Posterior vena cava (tissue), 2 donors: ENCODE data around the gene SSU72. TPM values are rescaled to one million over a fixed set of nuclear protein-coding genes. Genes with fewer than 3 reads are reported as not detected.
A peak's percentile ranks its signal among the peaks of the same experiment; 100 is the strongest.

Experiments
- DNase-seq: peaks from one replicate; pipeline ENCODE4 v3.0.0-alpha.2; 2020; ENCODE audit warnings: low spot score
- intact Hi-C, 2 donors: fragments of 100-400 bp; cut with DNase I; formaldehyde crosslinking; loops; one replicate each; pipeline versions ENCODE4 v1.14.1 to v1.14.2; 2022 to 2023
- total RNA-seq, 2 donors: library from RNA; stranded (reverse); fragmentation: NEBNext Ultra II Directional; extraction: Animal tissue kit (Norgen Biotek cat#: 25700); gene quantifications; one replicate each; pipeline ENCODE4 v1.2.1, GENCODE V29; 2021
- donor health status: DM: yes; HTN: yes; CAD: no.
- donor health status: DM: yes; HTN: yes; CAD: no.

Gene SSU72
- total RNA-seq, 2 donors from 2014 or later, result 60.7 to 66.0 TPM

DNA sequence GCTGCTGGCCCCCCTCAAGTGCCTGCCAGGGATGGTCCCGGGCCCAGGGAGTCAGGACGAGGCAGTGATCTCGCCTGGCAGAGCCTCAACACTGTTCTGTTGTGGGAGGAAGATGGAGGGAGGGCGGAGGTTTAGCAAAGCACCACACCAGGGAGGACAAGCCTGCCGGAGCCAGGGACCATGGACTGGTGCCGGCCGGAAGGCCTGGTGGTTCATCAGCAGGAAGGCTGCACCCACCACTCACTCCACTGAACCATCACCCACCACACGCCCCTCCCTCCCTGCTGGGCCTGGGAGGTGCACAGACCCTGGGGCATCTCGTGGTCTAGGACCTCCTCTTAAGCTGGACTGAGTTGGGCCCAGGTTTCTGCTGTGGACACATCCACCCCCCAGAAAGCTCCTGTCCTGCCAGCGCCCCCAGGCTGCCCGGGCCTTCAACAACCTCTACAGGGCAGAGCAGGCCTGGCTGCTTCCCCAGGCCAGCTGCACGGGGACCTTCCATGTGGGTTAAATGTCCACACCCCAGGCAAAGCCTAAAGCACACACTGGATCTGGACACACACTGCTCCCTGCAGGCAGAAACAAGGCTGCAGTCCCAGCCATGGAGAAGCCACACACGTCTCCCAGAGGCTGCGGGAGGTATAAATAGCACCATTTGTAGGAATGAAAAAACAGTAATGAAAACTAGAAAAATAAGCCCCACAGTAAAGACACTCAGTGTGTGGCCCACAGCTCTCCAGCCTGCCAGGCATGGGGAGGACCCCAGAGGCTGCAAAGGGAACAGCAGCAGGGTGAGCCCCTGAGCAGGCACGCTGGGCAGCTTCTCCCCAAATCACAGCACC, 23.9 kb downstream of the SSU72 start:
- DNase-seq, result no peak
- intact Hi-C loops, result no loop called here

DNA sequence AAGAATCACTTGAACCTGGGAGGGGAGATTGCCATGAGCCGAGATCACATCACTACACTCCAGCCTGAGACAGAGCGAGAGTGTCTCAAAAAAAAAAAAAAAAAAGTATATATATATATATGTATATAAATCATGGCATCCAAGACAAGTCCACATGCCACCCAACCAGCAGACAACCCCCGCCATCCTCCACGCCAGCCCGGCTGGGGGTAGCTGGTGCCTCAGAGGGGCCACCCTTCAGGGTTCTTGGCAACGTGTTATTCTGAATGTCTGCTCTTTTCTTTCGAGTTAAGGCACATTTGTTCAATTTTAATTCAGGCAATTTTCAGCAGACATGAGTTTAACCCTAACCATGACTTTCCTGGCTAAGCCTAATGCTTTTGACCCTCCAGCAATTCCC, 24.6 kb downstream of the SSU72 start:
- intact Hi-C loops, result no loop called here
- DNase-seq, result no peak

DNA sequence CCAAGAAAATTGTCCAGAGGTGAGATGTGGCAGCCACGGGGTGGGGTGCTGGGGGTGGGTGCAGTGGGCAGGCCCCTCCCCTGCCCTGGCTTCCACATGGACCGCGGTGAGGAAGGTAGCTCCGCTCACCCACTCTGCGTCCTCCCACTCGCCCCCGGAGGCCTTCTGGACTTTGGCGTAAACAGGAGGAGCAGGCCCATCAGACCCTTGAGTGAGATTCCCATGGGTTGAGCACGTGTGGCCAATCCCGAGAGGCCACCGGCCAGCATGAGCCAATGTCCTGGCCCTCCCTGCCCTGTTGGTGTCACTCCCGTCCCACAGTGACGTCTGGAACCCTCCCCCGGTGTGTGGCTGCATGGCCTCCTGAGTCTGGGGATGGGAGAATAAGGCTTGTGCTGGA, 26.1 kb downstream of the SSU72 start:
- DNase-seq, result no peak
- intact Hi-C loops, result no loop called here

DNA sequence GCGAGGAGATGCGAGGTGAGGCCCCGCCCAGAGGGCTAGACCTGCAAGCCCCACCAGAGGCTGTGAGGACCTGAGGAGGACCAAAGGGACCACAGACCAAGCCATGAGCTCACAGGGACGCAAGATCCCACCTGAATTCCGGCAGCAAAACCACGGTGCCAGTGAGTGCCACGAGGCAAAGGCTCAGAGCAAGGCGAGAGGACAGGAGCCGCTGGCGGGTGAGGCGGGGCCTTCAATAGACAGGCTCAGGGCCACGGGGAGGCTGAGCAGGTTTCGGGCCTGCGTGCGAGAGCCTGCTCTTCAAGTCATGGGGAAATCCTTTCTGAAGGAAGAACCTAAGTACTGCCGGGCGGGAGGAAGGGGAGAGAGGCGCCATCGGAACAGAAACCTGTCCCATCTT, 27.2 kb downstream of the SSU72 start:
- no peak for DNase-seq
- intact Hi-C loops, result no loop called here

DNA sequence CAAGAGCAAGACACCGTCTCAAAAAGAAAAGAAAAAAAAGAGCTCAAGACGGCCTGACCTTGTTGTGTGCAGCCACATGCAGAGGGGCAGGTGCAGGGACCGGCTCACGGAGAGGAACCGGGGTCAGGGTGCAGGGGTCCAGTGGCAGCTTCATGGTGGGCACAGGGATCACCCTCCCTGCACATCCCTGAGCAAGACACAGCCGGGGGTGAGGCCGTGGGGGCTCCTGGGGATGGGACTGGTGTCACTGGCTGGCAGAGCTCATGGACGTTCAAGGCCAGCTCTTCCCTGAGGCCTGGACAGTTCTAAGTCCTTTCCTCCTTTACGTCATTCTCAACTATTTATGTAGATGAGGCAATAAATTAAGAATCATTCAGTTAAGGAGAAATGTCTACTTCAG, 27.7 kb downstream of the SSU72 start:
- intact Hi-C loops, result no loop called here
- DNase-seq, result no peak

DNA sequence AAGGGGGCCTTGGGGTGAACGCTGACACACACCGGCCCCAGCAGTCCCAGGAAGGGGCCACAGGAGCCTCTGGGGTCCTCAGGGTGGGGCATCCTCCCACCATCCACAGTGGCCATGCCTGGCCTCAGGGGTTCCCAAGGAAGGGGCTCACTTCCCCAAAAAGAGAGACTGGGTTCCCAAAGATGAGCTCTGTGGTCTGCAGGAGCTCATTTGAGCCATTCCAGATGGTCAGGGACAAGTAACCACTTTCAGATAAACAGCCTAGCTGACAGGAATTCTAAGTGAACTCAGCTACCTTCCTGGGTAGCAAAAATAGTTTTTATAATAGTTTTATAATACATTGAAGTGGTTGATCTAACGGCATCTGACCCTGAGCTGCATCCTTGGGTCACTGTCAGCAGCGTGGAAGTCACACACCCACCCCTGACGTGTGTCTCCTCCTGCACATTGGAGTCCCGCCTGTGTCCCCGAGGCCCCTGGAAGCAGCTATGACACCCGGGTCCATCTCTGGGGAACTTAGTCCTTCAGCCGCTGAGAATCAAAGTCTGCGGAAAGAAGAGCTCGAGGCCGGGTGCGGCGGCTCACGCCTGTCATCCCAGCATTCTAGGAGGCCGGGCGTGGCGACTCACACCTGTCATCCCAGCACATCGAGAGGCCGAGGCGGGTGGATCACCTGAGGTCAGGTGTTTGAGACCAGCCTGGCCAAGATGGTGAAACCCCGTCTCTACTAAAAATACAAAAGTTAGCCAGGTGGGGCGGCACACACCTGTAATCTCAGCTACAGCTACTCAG, 28.5 kb downstream of the SSU72 start:
- intact Hi-C loops, result no loop called here
- DNase-seq, result no peak

DNA sequence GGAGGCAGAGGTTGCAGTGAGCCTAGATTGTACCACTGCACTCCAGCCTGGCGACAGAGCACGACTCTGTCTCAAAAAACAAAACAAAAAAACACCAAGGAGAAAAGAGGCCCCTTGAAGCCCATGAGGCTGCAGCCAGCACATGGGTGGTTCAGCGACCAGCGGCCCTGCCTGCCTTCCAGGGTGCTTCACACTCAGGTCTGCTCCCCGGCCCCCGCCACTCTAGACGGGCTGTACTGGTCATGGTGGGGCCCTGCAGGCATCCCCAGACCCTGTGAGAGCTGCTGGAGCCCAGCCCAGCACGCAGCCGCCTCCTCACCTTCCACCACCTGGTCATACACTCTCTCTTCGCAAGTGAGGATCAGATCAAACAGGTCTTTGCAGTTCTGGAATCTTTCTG, 30.1 kb downstream of the SSU72 start:
- intact Hi-C loops, result no loop called here
- no peak for DNase-seq

DNA sequence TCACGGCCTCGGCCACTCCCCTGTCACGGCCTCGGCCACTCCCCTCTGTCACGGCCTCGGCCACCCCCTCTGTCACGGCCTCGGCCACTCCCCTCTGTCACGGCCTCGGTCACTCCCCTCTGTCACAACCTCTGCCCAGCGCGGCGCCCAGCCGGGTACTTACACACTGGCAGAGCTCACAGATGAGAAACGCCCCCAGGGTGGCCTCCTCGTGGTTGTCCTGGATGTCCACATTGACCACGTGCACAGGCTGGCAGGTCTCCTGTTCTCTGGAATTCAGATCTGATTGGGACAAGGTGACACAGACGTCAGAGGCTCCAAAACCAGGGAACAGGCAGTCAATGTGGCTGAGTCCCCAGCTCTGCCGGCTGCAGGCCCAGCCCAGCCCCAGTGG, 31.0 kb downstream of the SSU72 start:
- DNase-seq, result no peak
- intact Hi-C loops, result no loop called here

DNA sequence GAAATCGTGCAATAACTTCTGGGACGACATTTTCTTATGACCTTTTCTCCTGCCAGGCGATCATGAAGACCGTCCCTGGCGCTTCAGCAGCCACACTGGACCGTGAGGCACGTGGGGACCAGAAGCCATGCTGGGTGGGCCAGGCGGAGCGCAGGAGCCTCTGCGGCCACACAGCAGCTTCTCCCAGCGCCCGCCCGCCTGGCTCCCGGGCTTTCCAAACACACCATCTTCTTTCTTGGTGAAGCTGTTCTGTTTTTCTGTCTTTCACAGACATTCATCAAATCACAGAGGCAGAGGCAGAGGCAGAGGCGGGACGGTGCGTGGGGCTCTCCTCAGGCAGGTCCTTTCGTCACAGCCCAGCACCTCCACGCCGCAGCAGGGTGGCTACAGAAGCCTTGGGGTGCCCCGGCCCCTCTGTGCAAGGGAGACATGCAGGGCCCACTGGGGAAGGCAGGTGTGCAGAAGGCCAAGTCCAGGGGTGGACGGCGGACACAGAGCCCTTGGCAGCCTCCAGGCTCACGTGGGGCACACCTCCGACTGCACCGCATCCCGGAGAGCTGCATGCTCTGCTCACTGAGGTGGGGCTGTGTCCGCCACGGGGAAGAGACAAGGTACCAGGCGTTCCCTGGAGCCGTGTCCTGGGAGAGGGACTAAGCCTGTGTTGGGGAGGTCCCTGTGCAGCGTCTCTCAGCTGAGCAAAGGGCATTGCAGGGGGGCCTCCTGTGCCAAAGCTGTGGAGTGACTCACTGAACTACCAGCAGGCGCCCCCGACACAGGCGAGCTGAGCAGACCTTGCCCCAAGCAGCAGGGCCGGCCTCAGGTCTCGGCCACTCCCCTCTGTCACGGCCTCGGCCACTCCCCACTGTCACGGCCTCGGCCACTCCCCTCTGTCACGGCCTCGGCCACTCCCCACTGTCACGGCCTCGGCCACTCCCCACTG, 31.6 kb downstream of the SSU72 start:
- no peak for DNase-seq
- intact Hi-C loops, result no loop called here

DNA sequence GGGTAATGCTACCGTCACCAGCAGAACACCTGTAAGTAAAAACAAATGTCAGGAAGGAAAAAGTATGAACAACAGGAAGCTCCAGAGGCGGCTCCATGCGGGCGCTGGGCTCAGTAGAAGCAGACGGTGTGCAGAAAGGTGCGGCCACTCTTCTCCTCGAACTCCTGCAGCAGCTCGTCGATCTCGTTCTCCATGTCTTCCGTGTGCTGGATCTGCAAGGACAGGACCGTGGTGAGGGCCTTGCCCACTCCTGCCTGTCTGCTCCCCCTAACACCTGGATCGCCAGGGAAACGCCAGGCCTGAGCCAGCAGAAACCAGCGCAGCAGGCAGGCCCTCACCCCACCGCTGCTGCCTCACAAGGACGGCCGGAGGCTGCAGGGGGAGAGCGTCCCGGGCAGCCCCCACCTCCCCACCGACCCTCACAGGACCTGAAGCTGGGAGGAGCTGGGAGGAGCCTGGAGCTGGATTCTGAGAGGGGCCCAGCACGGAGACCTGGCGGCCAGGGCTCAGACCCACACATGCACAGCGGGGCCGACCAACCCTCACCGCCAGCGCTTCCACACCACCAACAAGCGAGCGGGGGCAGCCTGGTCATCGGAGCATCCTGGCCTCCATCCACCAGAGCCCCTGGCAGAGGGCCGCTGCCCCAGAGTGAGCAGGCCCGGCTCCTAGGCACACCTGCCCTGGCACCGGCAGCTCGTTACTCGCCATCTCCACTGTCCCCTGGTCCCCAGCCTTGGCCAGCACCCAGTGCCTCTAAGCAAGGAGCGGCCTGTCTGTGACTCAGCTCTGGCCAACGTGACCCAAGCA, 32.5 kb downstream of the SSU72 start:
- DNase-seq, result no peak
- intact Hi-C loops, result no loop called here

DNA sequence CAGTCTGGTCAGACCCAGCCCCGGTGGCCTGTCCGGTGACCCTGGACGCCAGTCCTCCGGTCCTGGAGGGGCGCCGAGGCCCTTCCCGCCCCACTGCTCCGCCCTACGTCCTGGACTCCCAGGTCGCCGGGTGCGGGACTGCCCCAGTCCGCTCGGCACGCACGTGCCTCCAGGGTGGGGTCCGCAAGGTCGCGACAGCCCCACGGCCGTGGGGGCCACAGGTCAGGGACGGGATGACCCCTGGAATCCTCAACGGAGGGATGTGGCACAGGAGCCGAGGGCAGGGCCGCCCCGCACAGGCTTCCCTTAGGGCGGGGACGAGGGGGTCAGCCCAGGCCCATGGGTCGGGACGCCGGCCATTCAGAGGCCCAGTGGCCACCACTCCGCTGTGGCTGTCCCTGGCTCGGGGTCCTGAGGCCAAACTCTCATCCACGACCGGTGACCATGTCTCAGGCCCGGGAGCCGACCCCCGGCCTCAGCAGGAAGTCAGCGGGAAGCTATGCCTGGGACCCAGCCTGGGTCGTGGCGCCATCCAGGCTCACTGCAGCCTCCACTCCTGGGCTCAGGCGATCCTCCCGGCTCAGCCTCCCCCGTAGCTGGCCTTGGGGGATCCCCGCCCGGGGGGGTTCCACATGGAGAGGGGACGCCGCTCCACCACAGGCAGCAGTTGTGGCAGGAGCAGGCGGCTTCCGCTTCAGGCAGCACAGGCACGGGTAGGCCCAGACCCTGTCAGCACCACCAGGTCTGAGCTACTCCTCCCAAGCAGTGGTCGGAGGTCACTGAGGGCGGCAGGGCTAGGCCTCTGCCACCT, 33.6 kb downstream of the SSU72 start:
- DNase-seq, result no peak
- intact Hi-C loops, result no loop called here

DNA sequence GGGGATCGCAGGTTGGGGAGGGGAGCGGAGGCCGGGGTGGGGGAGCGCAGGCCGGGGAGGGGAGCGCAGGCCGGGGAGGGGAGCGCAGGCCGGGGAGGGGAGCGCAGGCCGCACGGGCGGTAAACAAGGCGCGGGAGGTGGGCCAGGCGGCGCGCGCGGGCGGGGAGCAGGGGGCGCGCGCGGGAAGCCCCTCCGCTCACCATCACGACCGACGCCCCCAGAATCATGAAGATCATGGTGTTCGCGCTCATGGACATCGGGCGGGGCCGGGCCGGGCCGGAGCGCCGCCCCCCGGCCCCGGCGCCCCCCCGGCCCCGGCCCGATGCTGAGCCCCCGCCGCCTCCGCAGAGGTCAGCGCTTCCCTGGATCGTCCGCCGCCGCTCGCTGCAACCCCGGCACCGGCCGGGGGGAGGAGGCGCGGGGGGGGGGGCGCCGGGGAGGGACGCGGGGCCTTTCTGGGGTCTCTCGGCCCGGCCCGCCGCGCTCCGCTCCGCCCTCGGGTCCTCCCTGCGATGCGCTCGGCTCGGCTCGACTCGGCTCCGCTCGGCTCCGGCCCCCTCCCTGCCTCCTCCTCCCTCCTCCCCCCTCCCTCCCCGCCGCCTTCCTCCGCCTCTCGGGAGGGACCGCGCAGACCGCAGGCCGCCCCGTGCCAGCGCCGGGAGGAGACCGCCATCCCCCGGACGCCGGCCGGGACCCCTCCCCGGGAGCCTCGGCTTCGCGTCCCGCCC, 34.4 kb downstream of the SSU72 start, which contains the start of gene TMEM240:
TMEM240 (minus strand) TSS at position 535 of the 728 bp plus-strand sequence; CDS start at position 257, 278 bp downstream.
- peak; percentile 93 for DNase-seq
- intact Hi-C loops, result no loop called here

DNA sequence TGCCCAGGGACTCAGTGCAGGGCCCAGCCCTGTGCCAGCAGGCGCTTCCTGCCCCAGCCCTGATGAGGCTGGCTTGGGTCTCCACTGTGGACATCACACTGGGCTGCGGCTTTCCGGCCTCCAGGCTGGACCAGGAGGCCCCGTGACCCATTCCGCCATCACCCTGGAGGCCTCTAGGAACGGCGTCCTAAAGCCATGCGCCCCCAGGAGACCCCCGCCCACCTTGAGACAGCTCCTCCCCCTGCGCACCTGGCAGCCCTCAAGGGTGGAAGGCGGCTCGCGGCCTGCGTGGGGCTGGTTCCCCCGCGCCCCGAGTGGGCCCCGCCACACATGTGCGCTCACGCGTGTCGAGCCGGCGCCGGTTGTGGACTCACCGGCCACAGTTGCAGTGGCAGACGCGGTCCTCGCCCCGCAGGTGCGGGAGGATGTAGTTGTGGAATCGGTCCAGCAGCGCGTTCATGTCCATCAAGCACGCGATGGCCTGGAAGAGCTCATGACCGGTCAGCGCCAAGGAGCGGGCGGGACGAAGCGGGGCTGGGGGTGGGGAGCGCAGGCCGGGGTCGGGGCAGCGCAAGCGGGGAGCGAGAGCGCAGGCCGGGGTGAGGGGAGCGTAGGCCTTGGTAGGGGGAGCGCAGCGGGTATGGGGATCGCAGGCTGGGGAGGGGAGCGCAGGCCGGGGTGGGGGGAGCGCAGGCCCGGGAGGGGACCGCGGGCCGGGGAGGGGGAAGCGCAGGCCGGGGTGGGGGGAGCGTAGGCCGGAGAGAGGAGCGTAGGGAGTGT, 35.2 kb downstream of the SSU72 start:
- no peak for DNase-seq
- intact Hi-C loops, result no loop called here

DNA sequence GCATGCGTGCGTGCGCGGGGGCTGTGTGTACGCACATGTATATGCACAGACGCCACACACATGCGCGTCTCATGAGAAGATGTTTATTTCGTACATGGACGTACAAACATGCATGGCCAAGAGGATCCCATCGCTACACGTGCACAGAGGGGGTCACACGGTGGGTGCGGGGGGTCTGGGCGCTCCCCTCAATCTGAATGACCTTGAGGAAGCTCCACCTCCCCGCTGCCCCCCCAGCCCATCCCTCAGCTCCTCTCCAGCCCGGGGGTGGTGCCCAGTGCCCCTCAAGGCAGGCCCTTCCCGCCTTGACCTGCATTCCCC, 35.7 kb downstream of the SSU72 start:
- intact Hi-C loops, result no loop called here

DNA sequence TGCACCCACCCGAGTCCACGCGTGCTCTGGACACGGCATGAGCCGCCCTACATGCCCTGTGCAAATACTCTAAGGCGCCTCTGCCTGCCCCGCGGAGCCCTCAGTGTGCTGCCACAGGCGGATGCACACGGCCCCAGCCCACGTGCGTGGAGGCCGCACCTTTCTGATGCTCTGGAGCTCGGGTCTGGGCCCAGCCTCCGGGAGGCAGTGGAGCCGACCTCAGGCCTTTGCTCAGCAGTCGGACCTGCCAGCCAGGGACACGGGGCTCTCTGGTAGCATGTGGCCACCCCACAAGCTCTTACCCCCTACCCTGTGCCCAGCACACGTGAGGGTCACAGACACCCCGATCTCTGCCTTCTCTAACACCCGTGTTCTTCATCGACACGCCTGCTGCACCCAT, 36.3 kb downstream of the SSU72 start:
- no peak for DNase-seq
- intact Hi-C loops, result no loop called here

More for the DNA sequence above, 35.7 kb downstream of the SSU72 start:
- no peak for DNase-seq

DNA sequence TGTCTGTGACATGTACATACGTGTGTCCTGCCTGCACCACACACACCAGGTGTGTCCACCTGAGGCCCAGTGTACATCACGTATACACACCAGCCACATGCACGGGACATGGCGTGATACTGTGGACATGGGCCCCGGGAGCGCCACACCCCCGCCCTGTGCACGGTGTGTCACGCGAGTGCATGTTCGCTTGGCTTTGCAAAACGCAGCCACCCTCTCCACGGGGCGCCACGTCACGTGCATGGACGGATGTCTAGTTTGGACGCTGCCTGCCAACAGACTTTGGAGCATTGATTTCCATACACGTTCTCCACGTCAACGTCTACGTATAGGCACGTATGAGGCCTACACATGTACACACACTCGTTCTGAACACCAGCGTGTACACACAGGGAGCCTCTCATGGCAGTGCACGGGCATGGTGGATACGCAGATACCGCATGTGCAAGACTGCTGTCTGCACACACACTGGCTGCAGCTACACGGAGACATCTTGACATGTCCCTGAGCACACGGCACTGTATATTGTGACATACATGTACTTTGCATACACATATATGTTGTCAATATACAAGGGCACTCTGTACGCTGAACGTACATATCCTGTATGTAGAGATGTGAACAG, 36.9 kb downstream of the SSU72 start:
- intact Hi-C loops, result no loop called here
- DNase-seq, result no peak
